ENCODE measurements around the gene NFIX. TPM values are rescaled to one million over a fixed set of nuclear protein-coding genes. Genes with fewer than 3 reads are reported as not detected.

NFIX gene
- total and polyA plus RNA-seq, 2 donors (not counting 3 experiments of a cell fraction or from before 2014, with no cell fraction given): 9.8 to 37.7 TPM

- Histone ChIP-seq H3K9me3 (replicated peaks; ENCODE audit: control insufficient read depth, insufficient read depth, low read length) (no peaks in the 10 kb centered on the region), H3K27ac (ENCODE audit: insufficient read depth, low read depth, low read length) (no peak overlapping the region), H3K36me3 (ENCODE audit: control insufficient read depth in 2 of 2, extremely low read depth in 1 of 2, insufficient read depth in 2 of 2, low read length in 2 of 2) (peaks cover 6 to 28% of the 10 kb centered on the region in 2 experiments), H3K4me1 (ENCODE audit: control insufficient read depth, extremely low read depth, insufficient read depth, low read length) (no peaks in the 10 kb centered on the region), H3K4me3 (replicated peaks in 1 of 3; ENCODE audit: insufficient read depth in 1 of 3, low read depth in 1 of 3, low read length in 3 of 3) (no peak overlapping the region), H2AFZ (ENCODE audit: low read depth, low read length) (no peak overlapping the region), H3K4me2 (ENCODE audit: insufficient read depth, low read length) (no peak overlapping the region), H3K79me2 (ENCODE audit: control insufficient read depth, insufficient read depth, low read length) (peaks cover 65% of the 10 kb centered on the region), H3K27me3 (ENCODE audit: control insufficient read depth in 2 of 2, insufficient read depth in 2 of 2, low read length in 2 of 2) (no peaks in the 10 kb centered on the region), H3K9me1 (replicated peaks; ENCODE audit: control insufficient read depth, extremely low read depth, insufficient read depth, low read length) (no peaks in the 10 kb centered on the region), H3K9ac (replicated peaks; ENCODE audit: extremely low read depth, insufficient read depth, low read length) (no peak overlapping the region), H4K20me1 (replicated peaks; ENCODE audit: control insufficient read depth, extremely low read depth, insufficient read depth, low read length) (peaks cover 2% of the 10 kb centered on the region)
- dilution Hi-C loops (cut with MboI; ENCODE audit: extremely low pct_ligation_motif_present, low sequenced_read_pairs): no loop called here
- FAIRE-seq (no peak), DNase-seq (ENCODE audit: low read depth, low spot score) (no peak)
- ChIA-PET CTCF (interaction anchor here (0.5 to 2.3 kb wide), 6 partner anchors 13 to 606 kb away, joined by 3 to 7 read pairs (median 4); no protein-coding TSS in a partner anchor), POLR2A (interaction anchor here (1.1 kb wide), 1 partner anchor 32 kb away, joined by 3 read pairs; no protein-coding TSS in a partner anchor)
- no peak for TF ChIP-seq POLR2A (IDR thresholded peaks at IDR 0.05; ENCODE audit: low read depth, low read length)
- TF ChIP-seq CTCF (IDR thresholded peaks at IDR 0.05; ENCODE audit: extremely low read depth in 1 of 2, insufficient read depth in 1 of 2, low read depth in 1 of 2, low read length in 2 of 2): no peak
- TF ChIP-seq JUN (IDR thresholded peaks at IDR 0.05; ENCODE audit: borderline replicate concordance, insufficient read depth, insufficient read length, low read depth): no peak
- TF ChIP-seq MYC (IDR thresholded peaks at IDR 0.05; ENCODE audit: low read depth, low read length): no peak
- TF ChIP-seq FOS (IDR thresholded peaks at IDR 0.05; ENCODE audit: borderline replicate concordance, insufficient read depth, low read length): no peak
- TF ChIP-seq GATA2 (IDR thresholded peaks at IDR 0.05; ENCODE audit: insufficient read depth, insufficient read length, low read depth, low read length): no peak
- no peak for TF ChIP-seq EZH2 (IDR thresholded peaks at IDR 0.05; ENCODE audit: borderline replicate concordance, low read depth, low read length, severe bottlenecking)
- no peak for TF ChIP-seq MAX (IDR thresholded peaks at IDR 0.05; ENCODE audit: insufficient read depth, insufficient read length)
- no peak for TF ChIP-seq POLR2AphosphoS5 (IDR thresholded peaks at IDR 0.05; ENCODE audit: insufficient read depth, low read depth, low read length)
- intact Hi-C loops (cut with micrococcal nuclease): no loop called here
- BruUV-seq (replicated peaks): no TSS peak
These were observed 137.4 kb downstream of the NFIX start for GRCh38 chr19:13132471-13133180.

Data from endothelial cell of umbilical vein (primary cell).